Progenitor cell of endocrine pancreas (in vitro differentiated cells): ENCODE measurements around the gene THADA. TPM values are rescaled to one million over a fixed set of nuclear protein-coding genes. Genes with fewer than 3 reads are reported as not detected.
"Not testable (repeated sequence)": the region's sequence is repeated elsewhere in the genome, so short reads cannot be mapped to it uniquely, and the experiment has no call there.

Experiments
- DNase-seq: peaks from one replicate; pipeline ENCODE4 v3.0.0; 2021; ENCODE audit warnings: low spot score; ENCODE audit not compliant: unreplicated experiment
- H3K27ac Mint-ChIP-seq: 2 replicates; pipeline ENCODE4 v1.8.0; 2021; ENCODE audit warnings: mild to moderate bottlenecking, moderate library complexity, mixed read lengths
- H3K27me3 Mint-ChIP-seq: 2 replicates; pipeline ENCODE4 v1.8.0; 2021; ENCODE audit warnings: mixed read lengths
- H3K36me3 Mint-ChIP-seq: 2 replicates; pipeline ENCODE4 v1.8.0; 2022; ENCODE audit warnings: mixed read lengths; ENCODE audit not compliant: insufficient read depth
- H3K4me1 Mint-ChIP-seq: 2 replicates; pipeline ENCODE4 v1.8.0; 2021; ENCODE audit warnings: low read depth, mixed read lengths
- H3K4me3 Mint-ChIP-seq: 2 replicates; pipeline ENCODE4 v1.8.0; 2021; ENCODE audit warnings: low read depth, mild to moderate bottlenecking, moderate library complexity, mixed read lengths
- H3K9me3 Mint-ChIP-seq: 2 replicates; pipeline ENCODE4 v1.8.0; 2021; ENCODE audit warnings: low read depth, mixed read lengths
- CTCF ChIP-seq: fragments of 200-600 bp; sonication (generic); IDR thresholded peaks from one replicate; pipeline ENCODE4 v1.5.0; 2021; ENCODE audit warnings: antibody characterized with exemption, mild to moderate bottlenecking; ENCODE audit not compliant: unreplicated experiment
- total RNA-seq: library from RNA; stranded (reverse); gene quantifications from 2 replicates; pipeline ENCODE4 v1.2.1, GENCODE V29; 2021

The THADA gene
- total RNA-seq, 1 donor from 2014 or later = 39.4 TPM

- Mint-ChIP-seq H3K27ac (no peak overlapping the region), H3K27me3 (no peaks in the 10 kb centered on the region), H3K4me1 (no peaks in the 10 kb centered on the region), H3K9me3 (no peaks in the 10 kb centered on the region), H3K4me3 (no peak overlapping the region), H3K36me3 (peaks cover 19% of the 10 kb centered on the region)
- no peak for DNase-seq
- no peak for TF ChIP-seq CTCF
Observed at GRCh38 chr2:43559391-43560230, 36.2 kb downstream of the THADA start.

GRCh38 chr2:43557196-43557595, 38.6 kb downstream of the THADA start:
- Mint-ChIP-seq H3K4me3 (no peak overlapping the region), H3K9me3 (no peaks in the 10 kb centered on the region), H3K27me3 (no peaks in the 10 kb centered on the region), H3K27ac (no peak overlapping the region), H3K4me1 (no peaks in the 10 kb centered on the region), H3K36me3 (peaks cover 19% of the 10 kb centered on the region)
- no peak for TF ChIP-seq CTCF
- DNase-seq = no peak

- H3K27ac Mint-ChIP-seq = no peak overlapping the region
- H3K9me3 Mint-ChIP-seq = no peaks in the 10 kb centered on the region
- peaks cover 18% of the 10 kb centered on the region for H3K36me3 Mint-ChIP-seq
- H3K4me3 Mint-ChIP-seq = no peak overlapping the region
- no peaks in the 10 kb centered on the region for H3K4me1 Mint-ChIP-seq
- no peak for TF ChIP-seq CTCF
- no peaks in the 10 kb centered on the region for H3K27me3 Mint-ChIP-seq
- no peak for DNase-seq
Observed at GRCh38 chr2:43556256-43556655, 39.6 kb downstream of the THADA start.

GRCh38 chr2:43553341-43553855, 42.4 kb downstream of the THADA start:
- Mint-ChIP-seq H3K36me3 (peaks cover 35% of the 10 kb centered on the region), H3K9me3 (peaks cover 4% of the 10 kb centered on the region), H3K4me1 (no peaks in the 10 kb centered on the region), H3K27me3 (no peaks in the 10 kb centered on the region), H3K4me3 (no peak overlapping the region), H3K27ac (no peak overlapping the region)
- no peak for DNase-seq
- TF ChIP-seq CTCF = no peak

- TF ChIP-seq CTCF = no peak
Observed at GRCh38 chr2:43551990-43552389, 43.8 kb downstream of the THADA start.

GRCh38 chr2:43548381-43548780, 47.5 kb downstream of the THADA start:
- not testable (repeated sequence) for H3K4me1 Mint-ChIP-seq, H3K27me3 Mint-ChIP-seq, DNase-seq, H3K4me3 Mint-ChIP-seq, H3K27ac Mint-ChIP-seq
- Mint-ChIP-seq H3K9me3 (peaks cover 10% of the 10 kb centered on the region), H3K36me3 (peaks cover 37% of the 10 kb centered on the region)

More at GRCh38 chr2:43551990-43552389, 43.8 kb downstream of the THADA start:
- Mint-ChIP-seq H3K27me3 (no peaks in the 10 kb centered on the region), H3K4me1 (no peaks in the 10 kb centered on the region), H3K27ac (no peak overlapping the region), H3K9me3 (peaks cover 10% of the 10 kb centered on the region), H3K4me3 (no peak overlapping the region), H3K36me3 (peaks cover 43% of the 10 kb centered on the region)
- no peak for DNase-seq
